OCI-LY1 (cell line): Measurements from ENCODE around the gene OAT.

Experiments used
- H2AFZ ChIP-seq: fragments of 200-600 bp; sonication (generic), shearing (Covaris generic); 2 replicates; pipeline ENCODE4 v1.6.0; 2014; ENCODE audit warnings: antibody characterized with exemption, mild to moderate bottlenecking, low read length
- H3F3A ChIP-seq: fragments of 200-600 bp; sonication (generic), shearing (Covaris generic); 2 replicates; pipeline ENCODE4 v1.6.0; 2014; ENCODE audit warnings: mild to moderate bottlenecking, antibody characterized with exemption, low read length, moderate library complexity; ENCODE audit not compliant: insufficient read depth
- H3K27ac ChIP-seq: fragments of 200-600 bp; sonication (generic); 2 replicates; pipeline ENCODE4 v1.5.1; 2014; ENCODE audit warnings: low read length, mixed run types, mild to moderate bottlenecking, low read depth; ENCODE audit not compliant: poor library complexity, severe bottlenecking
- H3K27me3 ChIP-seq: fragments of 200-600 bp; sonication (generic); 2 replicates; pipeline ENCODE4 v1.6.0; 2014; ENCODE audit warnings: antibody characterized with exemption, mild to moderate bottlenecking, low read length, moderate library complexity; ENCODE audit not compliant: insufficient read depth
- H3K36me3 ChIP-seq: fragments of 200-600 bp; sonication (generic); 2 replicates; pipeline ENCODE4 v1.6.1; 2014; ENCODE audit warnings: mild to moderate bottlenecking, antibody characterized with exemption, low read length, moderate library complexity, mixed read lengths; ENCODE audit not compliant: insufficient read depth
- H3K4me1 ChIP-seq: fragments of 200-600 bp; sonication (generic); 2 replicates; pipeline ENCODE4 v1.5.1; 2014; ENCODE audit warnings: mild to moderate bottlenecking, low read length, moderate library complexity; ENCODE audit not compliant: insufficient read depth, severe bottlenecking
- H3K4me2 ChIP-seq: fragments of 200-600 bp; sonication (generic), shearing (Covaris generic); 2 replicates; pipeline ENCODE4 v1.6.1; 2014; ENCODE audit warnings: low read length
- H3K4me3 ChIP-seq: fragments of 200-600 bp; sonication (generic); 2 replicates; pipeline ENCODE4 v1.5.1; 2014; ENCODE audit warnings: low read length, low read depth, mild to moderate bottlenecking, mixed read lengths; ENCODE audit not compliant: poor library complexity, severe bottlenecking
- H3K79me2 ChIP-seq: fragments of 200-600 bp; shearing (Covaris generic); 2 replicates; pipeline ENCODE4 v1.6.1; 2016; ENCODE audit warnings: mixed run types, low read length, mixed read lengths; ENCODE audit not compliant: insufficient read depth
- H3K9ac ChIP-seq: fragments of 200-600 bp; sonication (generic), shearing (Covaris generic); 2 replicates; pipeline ENCODE4 v1.6.1; 2014; ENCODE audit warnings: mild to moderate bottlenecking, low read length, mixed read lengths
- H3K9me2 ChIP-seq: fragments of 200-600 bp; sonication (generic), shearing (Covaris generic); 2 replicates; pipeline ENCODE4 v1.6.1; 2014; ENCODE audit warnings: low read depth, mild to moderate bottlenecking, low read length, mixed read lengths
- H3K9me3 ChIP-seq: fragments of 200-600 bp; shearing (Covaris generic); 2 replicates; pipeline ENCODE4 v1.6.1; 2014; ENCODE audit warnings: low read length, mixed read lengths
- H4K20me1 ChIP-seq: fragments of 200-600 bp; sonication (generic), shearing (Covaris generic); 2 replicates; pipeline ENCODE4 v1.6.0; 2016; ENCODE audit warnings: mild to moderate bottlenecking, low read length; ENCODE audit not compliant: insufficient read depth
- CTCF ChIP-seq: fragments of 200-600 bp; sonication (generic), shearing (Covaris generic); IDR thresholded peaks from 2 replicates; pipeline ENCODE4 v1.5.1; 2017; ENCODE audit warnings: mild to moderate bottlenecking, antibody characterized with exemption, low read length, moderate library complexity, mixed read lengths
- EZH2 ChIP-seq: fragments of 200-600 bp; sonication (generic), shearing (Covaris generic); IDR thresholded peaks from 2 replicates; pipeline ENCODE4 v1.8.0; 2017; ENCODE audit warnings: borderline replicate concordance, mixed run types, mild to moderate bottlenecking, antibody characterized with exemption, low read length, moderate library complexity, mixed read lengths

OAT gene

GRCh38 chr10:124375691-124376090, 43.0 kb downstream of the OAT start:
- Histone ChIP-seq H3K4me3 (no peak overlapping the region), H2AFZ (no peak overlapping the region), H3K79me2 (no peaks in the 10 kb centered on the region), H3K27me3 (peaks cover 4% of the 10 kb centered on the region; the same call in 1 of the 2 replicates), H3F3A (no peaks in the 10 kb centered on the region), H3K27ac (no peak overlapping the region), H4K20me1 (no peaks in the 10 kb centered on the region), H3K4me2 (no peak overlapping the region), H3K9me2 (no peaks in the 10 kb centered on the region), H3K36me3 (no peaks in the 10 kb centered on the region), H3K9ac (no peak overlapping the region), H3K9me3 (no peaks in the 10 kb centered on the region), H3K4me1 (no peaks in the 10 kb centered on the region)
- TF ChIP-seq EZH2 (no peak), CTCF (no peak)

- Histone ChIP-seq H3K4me3 (no peak overlapping the region), H3K4me1 (no peaks in the 10 kb centered on the region), H3K36me3 (no peaks in the 10 kb centered on the region), H3F3A (no peaks in the 10 kb centered on the region), H3K9ac (no peak overlapping the region), H3K4me2 (no peak overlapping the region), H2AFZ (no peak overlapping the region), H3K9me2 (no peaks in the 10 kb centered on the region), H3K27me3 (peaks cover 2% of the 10 kb centered on the region; the same call in 1 of the 2 replicates), H3K79me2 (no peaks in the 10 kb centered on the region), H4K20me1 (no peaks in the 10 kb centered on the region), H3K9me3 (no peaks in the 10 kb centered on the region), H3K27ac (no peak overlapping the region)
- TF ChIP-seq CTCF, result no peak
Measured at GRCh38 chr10:124375353-124375614, 43.4 kb downstream of the OAT start.

GRCh38 chr10:124374535-124375352, 44.0 kb downstream of the OAT start:
- Histone ChIP-seq H2AFZ (no peak overlapping the region), H3K9ac (no peak overlapping the region), H3K27ac (no peak overlapping the region), H3K79me2 (no peaks in the 10 kb centered on the region), H3K4me3 (no peak overlapping the region), H3F3A (no peaks in the 10 kb centered on the region), H4K20me1 (no peaks in the 10 kb centered on the region), H3K4me1 (no peaks in the 10 kb centered on the region), H3K4me2 (no peak overlapping the region), H3K27me3 (no peaks in the 10 kb centered on the region; the same call in 1 of the 2 replicates), H3K9me3 (no peaks in the 10 kb centered on the region), H3K9me2 (no peaks in the 10 kb centered on the region), H3K36me3 (no peaks in the 10 kb centered on the region)
- TF ChIP-seq CTCF (no peak), EZH2 (no peak)
